Naive thymus-derived CD8-positive, alpha-beta T cell (primary cell): ENCODE data around the gene SIGLEC14. TPM values are rescaled to one million over a fixed set of nuclear protein-coding genes. Genes with fewer than 3 reads are reported as not detected.

Experiments used
- ATAC-seq, 2 donors: fragments of 150-1000 bp; cut with Tn5 transposase in 1 of 2; sonication (Bioruptor Pico), chemical (Tn5 transposase) in 1 of 2; 1 replicate in 1 of 2; 2 replicates in 1 of 2; pipeline ENCODE4 v1.10.0; 2021; ENCODE audit warnings: mild to moderate bottlenecking in 2 of 2, moderate library complexity in 2 of 2
- POLR2A ChIA-PET: fragments of 350-600 bp; sonication (Branson Sonifier 250); formaldehyde crosslinking; loops from one replicate; lab custom pipeline; 2021; ENCODE audit warnings: antibody characterized with exemption; lab: Charles Lee
- DNase-seq, 10 donors: peaks; one replicate each; pipeline versions ENCODE4 v3.0.0 to v3.0.0-alpha.2; 2020 to 2022
- H3K27ac Mint-ChIP-seq, 10 donors: one replicate each; pipeline ENCODE4 v1.8.0; 2020 to 2022; ENCODE audit warnings: mild to moderate bottlenecking in 10 of 10, mixed read lengths in 10 of 10, moderate library complexity in 4 of 10, inconsistent platforms in 1 of 10
- H3K27me3 Mint-ChIP-seq, 5 donors: one replicate each; pipeline ENCODE4 v1.8.0; 2021 to 2022; ENCODE audit warnings: mixed read lengths in 5 of 5
- H3K36me3 Mint-ChIP-seq, 3 donors: one replicate each; pipeline ENCODE4 v1.8.0; 2020 to 2022; ENCODE audit warnings: mixed read lengths in 3 of 3, mild to moderate bottlenecking in 2 of 3, inconsistent platforms in 1 of 3
- H3K4me1 Mint-ChIP-seq, 4 donors: one replicate each; pipeline ENCODE4 v1.8.0; 2021 to 2022; ENCODE audit warnings: mixed read lengths in 4 of 4
- H3K4me3 Mint-ChIP-seq, 10 donors: one replicate each; pipeline ENCODE4 v1.8.0; 2020 to 2022; ENCODE audit warnings: mild to moderate bottlenecking in 10 of 10, mixed read lengths in 10 of 10, moderate library complexity in 6 of 10, inconsistent platforms in 1 of 10
- H3K9me3 Mint-ChIP-seq, 9 donors: one replicate each; pipeline ENCODE4 v1.8.0; 2020 to 2022; ENCODE audit warnings: mixed read lengths in 9 of 9, mild to moderate bottlenecking in 3 of 9, inconsistent platforms in 1 of 9, moderate library complexity in 1 of 9
- polyA plus RNA-seq, 3 donors: library from polyadenylated mRNA; unstranded; fragments of 300-500 nt; fragmentation: Illumina TruSeq; gene quantifications; one replicate each; pipeline ENCODE4 v1.2.3, GENCODE V29; 2021
- total RNA-seq, 8 experiments: library from RNA in 2 of 8; stranded (reverse) in 2 of 8; gene quantifications; one replicate each; pipeline ENCODE4 v1.2.3 and lab custom pipeline; 2021 to 2026

Gene SIGLEC14
- total and polyA plus RNA-seq, 5 experiments from 2014 or later: 0.07 to 0.83 (median 0.33) TPM; not detected in 2

GRCh38 chr19:51607077-51607476 is 39.5 kb downstream of the SIGLEC14 start:
- POLR2A ChIA-PET: no interaction called here
- Mint-ChIP-seq H3K4me1 (peaks cover 0 to 23% (median 4%) of the 10 kb centered on the region in 4 donors), H3K27me3 (peaks cover 11 to 52% (median 32%) of the 10 kb centered on the region in 5 donors), H3K36me3 (peaks cover 16 to 40% (median 25%) of the 10 kb centered on the region in 3 donors), H3K4me3 (peak overlapping the region in 1 of 10 donors; percentile 46), H3K9me3 (peaks cover 5 to 68% (median 20%) of the 10 kb centered on the region in 9 donors), H3K27ac (peak overlapping the region in 1 of 10 donors; percentile 69)
- DNase-seq (peak in 1 of 10 donors; percentile 26), ATAC-seq (peak; percentile 12 to 39)

GRCh38 chr19:51602189-51602854 is 44.3 kb downstream of the SIGLEC14 start:
- peaks cover 6 to 14% (median 9%) of the 10 kb centered on the region in 4 donors for H3K4me1 Mint-ChIP-seq
- peaks cover 8 to 52% (median 33%) of the 10 kb centered on the region in 5 donors for H3K27me3 Mint-ChIP-seq
- peak overlapping the region in 1 of 10 donors; percentile 53 for H3K27ac Mint-ChIP-seq
- H3K36me3 Mint-ChIP-seq: peaks cover 21 to 29% (median 22%) of the 10 kb centered on the region in 3 donors
- H3K4me3 Mint-ChIP-seq: peak overlapping the region in 6 of 10 donors; percentile 0 to 66 (median 27)
- ATAC-seq (no peak), DNase-seq (no peak)
- peaks cover 3 to 41% (median 7%) of the 10 kb centered on the region in 9 donors for H3K9me3 Mint-ChIP-seq
- POLR2A ChIA-PET: no interaction called here

- peak overlapping the region in 3 of 10 donors; percentile 28 to 43 (median 34) for H3K27ac Mint-ChIP-seq
- H3K36me3 Mint-ChIP-seq: peaks cover 15 to 21% (median 15%) of the 10 kb centered on the region in 3 donors
- peaks cover 0 to 31% (median 5%) of the 10 kb centered on the region in 9 donors for H3K9me3 Mint-ChIP-seq
- DNase-seq (peak in 5 of 10 donors; percentile 4 to 69 (median 30)), ATAC-seq (peak; percentile 92 to 96)
- H3K4me1 Mint-ChIP-seq: peaks cover 0 to 14% (median 7%) of the 10 kb centered on the region in 4 donors
- H3K27me3 Mint-ChIP-seq: peaks cover 10 to 59% (median 37%) of the 10 kb centered on the region in 5 donors
- POLR2A ChIA-PET: no interaction called here
- peak overlapping the region in 7 of 10 donors; percentile 12 to 76 (median 52) for H3K4me3 Mint-ChIP-seq
Observed at GRCh38 chr19:51600940-51601580, 45.6 kb downstream of the SIGLEC14 start.

- POLR2A ChIA-PET: no interaction called here
- ATAC-seq (no peak), DNase-seq (no peak)
- peaks cover 0 to 17% (median 4%) of the 10 kb centered on the region in 9 donors for H3K9me3 Mint-ChIP-seq
- H3K4me1 Mint-ChIP-seq: peaks cover 12 to 27% (median 20%) of the 10 kb centered on the region in 4 donors
- peaks cover 10 to 52% (median 34%) of the 10 kb centered on the region in 5 donors for H3K27me3 Mint-ChIP-seq
- peak overlapping the region in 1 of 10 donors; percentile 13 for H3K27ac Mint-ChIP-seq
- H3K36me3 Mint-ChIP-seq: peaks cover 10 to 17% (median 12%) of the 10 kb centered on the region in 3 donors
- no peak overlapping the region for H3K4me3 Mint-ChIP-seq
Observed at GRCh38 chr19:51599084-51599483, 47.5 kb downstream of the SIGLEC14 start.

- DNase-seq: no peak
- Mint-ChIP-seq H3K36me3 (peaks cover 10 to 16% (median 11%) of the 10 kb centered on the region in 3 donors), H3K4me1 (peaks cover 20 to 35% (median 27%) of the 10 kb centered on the region in 4 donors), H3K9me3 (peaks cover 0 to 17% (median 4%) of the 10 kb centered on the region in 9 donors), H3K4me3 (peak overlapping the region in 1 of 10 donors; percentile 25), H3K27me3 (peaks cover 10 to 49% (median 34%) of the 10 kb centered on the region in 5 donors), H3K27ac (no peak overlapping the region)
- POLR2A ChIA-PET: no interaction called here
- ATAC-seq: no peak
Observed at GRCh38 chr19:51598159-51598915, 48.3 kb downstream of the SIGLEC14 start.

GRCh38 chr19:51595190-51596175 is 51.1 kb downstream of the SIGLEC14 start:
- H3K36me3 Mint-ChIP-seq: peaks cover 3 to 8% (median 4%) of the 10 kb centered on the region in 3 donors

GRCh38 chr19:51594774-51595109 is 51.9 kb downstream of the SIGLEC14 start:
- DNase-seq (no peak), ATAC-seq (no peak)
- H3K4me1 Mint-ChIP-seq: peaks cover 24 to 31% (median 25%) of the 10 kb centered on the region in 4 donors
- peaks cover 5 to 27% (median 13%) of the 10 kb centered on the region in 5 donors for H3K27me3 Mint-ChIP-seq
- H3K4me3 Mint-ChIP-seq: peak overlapping the region; percentile 88 to 100 (median 96)
- POLR2A ChIA-PET: interaction anchor here (0.5 to 2.4 kb wide), 2 partner anchors 109 to 1096 kb away, joined by 3 to 6 read pairs; no protein-coding TSS in a partner anchor
- peaks cover 0 to 10% (median 4%) of the 10 kb centered on the region in 3 donors for H3K36me3 Mint-ChIP-seq
- peak overlapping the region; percentile 56 to 96 (median 89) for H3K27ac Mint-ChIP-seq
- peaks cover 0 to 16% (median 8%) of the 10 kb centered on the region in 9 donors for H3K9me3 Mint-ChIP-seq

More at GRCh38 chr19:51595190-51596175, 51.1 kb downstream of the SIGLEC14 start:
- Mint-ChIP-seq H3K9me3 (peaks cover 0 to 14% (median 4%) of the 10 kb centered on the region in 9 donors), H3K27ac (peak overlapping the region in 6 of 10 donors; percentile 56 to 95 (median 88)), H3K4me1 (peaks cover 24 to 32% (median 29%) of the 10 kb centered on the region in 4 donors), H3K4me3 (peak overlapping the region; percentile 88 to 100 (median 96)), H3K27me3 (peaks cover 10 to 34% (median 20%) of the 10 kb centered on the region in 5 donors)
- ATAC-seq: no peak
- DNase-seq: no peak
- POLR2A ChIA-PET: interaction anchor here (2.4 kb wide), 1 partner anchor 108 kb away, joined by 6 read pairs; no protein-coding TSS in a partner anchor

- H3K4me3 Mint-ChIP-seq: peak overlapping the region; percentile 88 to 100 (median 96)
- H3K4me1 Mint-ChIP-seq: peaks cover 24 to 31% (median 25%) of the 10 kb centered on the region in 4 donors
- ATAC-seq (peak; percentile 100), DNase-seq (peak; percentile 88 to 97 (median 92))
- H3K9me3 Mint-ChIP-seq: peaks cover 0 to 22% (median 9%) of the 10 kb centered on the region in 9 donors
- H3K27me3 Mint-ChIP-seq: peaks cover 4 to 24% (median 11%) of the 10 kb centered on the region in 5 donors
- peaks cover 0 to 15% (median 9%) of the 10 kb centered on the region in 3 donors for H3K36me3 Mint-ChIP-seq
- H3K27ac Mint-ChIP-seq: peak overlapping the region; percentile 82 to 96 (median 90)
- POLR2A ChIA-PET: interaction anchor here (0.5 to 2.4 kb wide), 2 partner anchors 110 to 1097 kb away, joined by 3 to 6 read pairs; no protein-coding TSS in a partner anchor
Observed at GRCh38 chr19:51593969-51594773, 52.5 kb downstream of the SIGLEC14 start.

GRCh38 chr19:51593138-51593890 is 53.3 kb downstream of the SIGLEC14 start:
- ATAC-seq (no peak), DNase-seq (peak in 1 of 10 donors; percentile 4)
- H3K27me3 Mint-ChIP-seq: peaks cover 4 to 24% (median 11%) of the 10 kb centered on the region in 5 donors
- peaks cover 0 to 28% (median 11%) of the 10 kb centered on the region in 9 donors for H3K9me3 Mint-ChIP-seq
- H3K36me3 Mint-ChIP-seq: peaks cover 0 to 15% (median 13%) of the 10 kb centered on the region in 3 donors
- POLR2A ChIA-PET: interaction anchor here (2.4 kb wide), 1 partner anchor 111 kb away, joined by 6 read pairs; no protein-coding TSS in a partner anchor
- peak overlapping the region; percentile 37 to 96 (median 90) for H3K27ac Mint-ChIP-seq
- peak overlapping the region; percentile 88 to 100 (median 96) for H3K4me3 Mint-ChIP-seq
- peaks cover 24 to 31% (median 25%) of the 10 kb centered on the region in 4 donors for H3K4me1 Mint-ChIP-seq
